GM12875 (cell line): Measurements from ENCODE around the gene SNX14.

ENCODE experiments used
- H3K4me3 ChIP-seq: one replicate; pipeline ENCODE4 v1.5.1; 2011; ENCODE audit warnings: low read depth, low read length, control low read depth
- TF ChIP-seq, protein P1 (sequence below): IDR thresholded peaks from 2 replicates; pipeline ENCODE4 v1.5.1; 2011; ENCODE audit warnings: low read depth, mild to moderate bottlenecking, control low read depth, inconsistent platforms, low read length, moderate library complexity, borderline replicate concordance; ENCODE audit not compliant: insufficient read depth

SNX14 gene

GRCh38 chr6:85476532-85476931 lies 117.1 kb downstream of the SNX14 start:
- TF ChIP-seq, protein P1, sequence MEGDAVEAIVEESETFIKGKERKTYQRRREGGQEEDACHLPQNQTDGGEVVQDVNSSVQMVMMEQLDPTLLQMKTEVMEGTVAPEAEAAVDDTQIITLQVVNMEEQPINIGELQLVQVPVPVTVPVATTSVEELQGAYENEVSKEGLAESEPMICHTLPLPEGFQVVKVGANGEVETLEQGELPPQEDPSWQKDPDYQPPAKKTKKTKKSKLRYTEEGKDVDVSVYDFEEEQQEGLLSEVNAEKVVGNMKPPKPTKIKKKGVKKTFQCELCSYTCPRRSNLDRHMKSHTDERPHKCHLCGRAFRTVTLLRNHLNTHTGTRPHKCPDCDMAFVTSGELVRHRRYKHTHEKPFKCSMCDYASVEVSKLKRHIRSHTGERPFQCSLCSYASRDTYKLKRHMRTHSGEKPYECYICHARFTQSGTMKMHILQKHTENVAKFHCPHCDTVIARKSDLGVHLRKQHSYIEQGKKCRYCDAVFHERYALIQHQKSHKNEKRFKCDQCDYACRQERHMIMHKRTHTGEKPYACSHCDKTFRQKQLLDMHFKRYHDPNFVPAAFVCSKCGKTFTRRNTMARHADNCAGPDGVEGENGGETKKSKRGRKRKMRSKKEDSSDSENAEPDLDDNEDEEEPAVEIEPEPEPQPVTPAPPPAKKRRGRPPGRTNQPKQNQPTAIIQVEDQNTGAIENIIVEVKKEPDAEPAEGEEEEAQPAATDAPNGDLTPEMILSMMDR: no peak
- H3K4me3 ChIP-seq: no peak overlapping the region

GRCh38 chr6:85473748-85474147 lies 119.9 kb downstream of the SNX14 start:
- TF ChIP-seq, protein P1: no peak
- H3K4me3 ChIP-seq: no peak overlapping the region

- no peak overlapping the region for H3K4me3 ChIP-seq
- TF ChIP-seq, protein P1: no peak
These were observed 120.9 kb downstream of the SNX14 start for GRCh38 chr6:85472744-85473143.

DNA sequence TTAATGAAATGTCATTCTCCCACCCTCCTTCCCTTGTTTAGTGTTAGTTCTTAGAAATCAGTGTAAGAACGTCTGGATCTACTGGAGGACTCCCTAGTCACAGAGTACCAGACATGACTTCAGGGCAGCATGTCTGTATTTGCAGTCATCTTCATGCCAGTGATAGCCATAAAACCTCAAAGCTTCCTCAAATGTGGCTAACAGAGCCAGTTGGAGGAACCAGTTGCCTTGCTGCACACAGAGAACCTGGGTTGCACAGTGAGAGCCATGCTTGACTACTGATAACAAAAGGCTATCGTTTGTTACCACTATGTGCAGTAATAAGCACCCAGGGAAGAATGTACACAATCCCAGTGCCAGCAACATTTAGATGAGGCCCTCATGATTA lies 123.6 kb downstream of the SNX14 start:
- H3K4me3 ChIP-seq: no peak overlapping the region
- TF ChIP-seq, protein P1: no peak

GRCh38 chr6:85469276-85470022 lies 124.2 kb downstream of the SNX14 start:
- H3K4me3 ChIP-seq: no peak overlapping the region
- TF ChIP-seq, protein P1: no peak

DNA sequence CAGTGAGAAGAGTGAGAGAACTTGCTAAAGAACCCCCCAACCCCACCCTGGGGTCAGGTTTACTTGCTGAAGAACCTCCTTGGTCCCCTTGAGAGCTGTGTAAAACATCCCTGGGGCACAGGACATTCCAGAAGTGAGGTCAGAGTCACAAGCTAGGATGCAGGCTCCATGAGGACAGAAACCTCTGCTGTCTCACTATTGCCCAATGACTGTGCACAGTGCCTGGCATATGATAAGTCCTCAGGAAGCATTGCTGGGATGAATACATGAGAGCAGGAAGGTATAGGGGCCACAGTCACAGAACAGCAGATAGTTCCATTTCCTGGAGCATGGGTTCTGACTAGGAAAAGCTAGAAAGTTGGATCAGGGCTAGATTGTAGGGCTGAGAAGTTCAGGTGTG lies 125.3 kb downstream of the SNX14 start:
- TF ChIP-seq, protein P1: no peak
- H3K4me3 ChIP-seq: no peak overlapping the region

GRCh38 chr6:85465762-85466161 lies 127.9 kb downstream of the SNX14 start:
- H3K4me3 ChIP-seq: no peak overlapping the region
- TF ChIP-seq, protein P1: no peak
